DOHH2 (cell line): ENCODE measurements around the gene LRAT.

Source experiments
- H3F3A ChIP-seq: fragments of 200-600 bp; sonication (generic), shearing (Covaris generic); 2 replicates; pipeline ENCODE4 v1.6.0; 2016; ENCODE audit warnings: antibody characterized with exemption, mild to moderate bottlenecking; ENCODE audit not compliant: control insufficient read depth, insufficient read depth
- H3K27ac ChIP-seq: fragments of 200-600 bp; sonication (generic); 2 replicates; pipeline ENCODE4 v1.5.1; 2014; ENCODE audit warnings: low read depth, mild to moderate bottlenecking, low read length, moderate library complexity
- H3K27me3 ChIP-seq: fragments of 200-600 bp; sonication (generic); 2 replicates; pipeline ENCODE4 v1.6.1; 2014; ENCODE audit warnings: mild to moderate bottlenecking, low read length, mixed read lengths; ENCODE audit not compliant: control insufficient read depth
- H3K36me3 ChIP-seq: fragments of 200-600 bp; sonication (generic); 2 replicates; pipeline ENCODE4 v1.6.1; 2014; ENCODE audit warnings: mild to moderate bottlenecking, low read length, moderate library complexity, mixed read lengths; ENCODE audit not compliant: control insufficient read depth
- H3K4me1 ChIP-seq: fragments of 200-600 bp; sonication (generic); 2 replicates; pipeline ENCODE4 v1.6.1; 2014; ENCODE audit warnings: mild to moderate bottlenecking, low read length, mixed read lengths; ENCODE audit not compliant: control insufficient read depth
- H3K4me2 ChIP-seq: fragments of 200-600 bp; sonication (generic); 2 replicates; pipeline ENCODE4 v1.6.0; 2014; ENCODE audit warnings: mild to moderate bottlenecking, low read length, moderate library complexity
- H3K4me3 ChIP-seq: fragments of 200-600 bp; sonication (generic); 2 replicates; pipeline ENCODE4 v1.5.1; 2014; ENCODE audit warnings: mild to moderate bottlenecking, low read length, mixed read lengths
- H3K79me2 ChIP-seq: fragments of 200-600 bp; sonication (generic); 2 replicates; pipeline ENCODE4 v1.6.1; 2014; ENCODE audit warnings: mild to moderate bottlenecking, low read length, mixed read lengths; ENCODE audit not compliant: control insufficient read depth
- H3K9me2 ChIP-seq: fragments of 200-600 bp; sonication (generic); replicated peaks from 2 replicates; pipeline ENCODE4 v1.6.1; 2014; ENCODE audit warnings: mild to moderate bottlenecking, low read length, mixed read lengths; ENCODE audit not compliant: control insufficient read depth
- H3K9me3 ChIP-seq: fragments of 200-600 bp; sonication (generic); 2 replicates; pipeline ENCODE4 v1.6.1; 2014; ENCODE audit warnings: antibody characterized with exemption, low read length, mixed read lengths; ENCODE audit not compliant: control insufficient read depth, insufficient read depth
- H4K20me1 ChIP-seq: fragments of 200-600 bp; sonication (generic); 2 replicates; pipeline ENCODE4 v1.6.0; 2014; ENCODE audit warnings: low read depth, mild to moderate bottlenecking, antibody characterized with exemption, low read length, moderate library complexity; ENCODE audit not compliant: control insufficient read depth, insufficient read depth
- EZH2phosphoT487 ChIP-seq: fragments of 200-600 bp; sonication (generic); IDR thresholded peaks from 2 replicates; pipeline ENCODE4 v1.6.1; 2017; ENCODE audit warnings: borderline replicate concordance, mild to moderate bottlenecking, antibody characterized with exemption, low read length, moderate library complexity, mixed read lengths
- TF ChIP-seq, protein P1 (sequence below): fragments of 200-600 bp; sonication (generic); IDR thresholded peaks from one replicate; pipeline ENCODE4 v1.5.1; 2014; ENCODE audit warnings: antibody characterized with exemption, mild to moderate bottlenecking, low read depth, low read length; ENCODE audit not compliant: poor library complexity, severe bottlenecking

Gene LRAT

GRCh38 chr4:154711522-154711921 is 32.3 kb upstream of the LRAT start:
- no peak for TF ChIP-seq EZH2phosphoT487
- TF ChIP-seq, protein P1, sequence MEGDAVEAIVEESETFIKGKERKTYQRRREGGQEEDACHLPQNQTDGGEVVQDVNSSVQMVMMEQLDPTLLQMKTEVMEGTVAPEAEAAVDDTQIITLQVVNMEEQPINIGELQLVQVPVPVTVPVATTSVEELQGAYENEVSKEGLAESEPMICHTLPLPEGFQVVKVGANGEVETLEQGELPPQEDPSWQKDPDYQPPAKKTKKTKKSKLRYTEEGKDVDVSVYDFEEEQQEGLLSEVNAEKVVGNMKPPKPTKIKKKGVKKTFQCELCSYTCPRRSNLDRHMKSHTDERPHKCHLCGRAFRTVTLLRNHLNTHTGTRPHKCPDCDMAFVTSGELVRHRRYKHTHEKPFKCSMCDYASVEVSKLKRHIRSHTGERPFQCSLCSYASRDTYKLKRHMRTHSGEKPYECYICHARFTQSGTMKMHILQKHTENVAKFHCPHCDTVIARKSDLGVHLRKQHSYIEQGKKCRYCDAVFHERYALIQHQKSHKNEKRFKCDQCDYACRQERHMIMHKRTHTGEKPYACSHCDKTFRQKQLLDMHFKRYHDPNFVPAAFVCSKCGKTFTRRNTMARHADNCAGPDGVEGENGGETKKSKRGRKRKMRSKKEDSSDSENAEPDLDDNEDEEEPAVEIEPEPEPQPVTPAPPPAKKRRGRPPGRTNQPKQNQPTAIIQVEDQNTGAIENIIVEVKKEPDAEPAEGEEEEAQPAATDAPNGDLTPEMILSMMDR: no peak
- no peaks in the 10 kb centered on the region for H3K9me3 ChIP-seq

DNA sequence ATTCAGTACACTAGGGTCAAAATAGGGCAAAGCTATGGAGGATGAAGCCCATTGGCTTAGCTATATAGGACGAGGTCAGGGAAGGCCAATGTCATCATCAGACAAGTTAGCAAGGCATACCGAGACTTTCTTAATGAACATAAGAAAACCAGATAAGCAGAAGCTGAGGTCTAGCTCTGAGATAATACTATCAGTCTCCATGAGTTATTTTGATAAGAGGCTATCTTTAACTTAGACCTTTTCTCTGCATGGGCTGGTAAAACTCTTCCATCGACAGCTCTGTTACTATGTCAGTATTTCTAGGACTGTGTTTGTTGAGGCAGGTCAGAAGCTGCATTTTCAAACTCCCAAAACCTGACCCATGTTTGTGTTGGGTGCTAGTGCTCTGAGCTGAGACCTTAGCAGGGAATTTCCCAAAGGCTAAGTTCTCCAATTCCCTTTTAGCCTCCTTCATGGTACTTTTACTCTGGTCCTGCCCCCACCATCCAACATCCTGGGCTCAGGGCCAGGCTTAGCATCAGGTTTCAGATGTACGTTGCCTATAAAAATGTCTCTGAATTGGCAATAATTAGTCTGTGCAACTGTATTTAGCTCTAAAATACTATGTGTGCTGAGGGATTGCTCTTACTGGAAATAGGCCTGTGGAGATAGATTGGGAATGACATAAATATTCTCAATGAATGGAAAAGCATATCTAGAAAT is 29.3 kb upstream of the LRAT start:
- Histone ChIP-seq H3K27me3 (no peaks in the 10 kb centered on the region), H3K4me1 (no peaks in the 10 kb centered on the region), H3K27ac (no peak overlapping the region), H3K4me3 (no peak overlapping the region), H4K20me1 (no peaks in the 10 kb centered on the region), H3K9me3 (no peaks in the 10 kb centered on the region), H3K36me3 (no peaks in the 10 kb centered on the region), H3K4me2 (no peak overlapping the region), H3K79me2 (no peaks in the 10 kb centered on the region), H3F3A (no peaks in the 10 kb centered on the region), H3K9me2 (no peaks in the 10 kb centered on the region)
- TF ChIP-seq EZH2phosphoT487: no peak
- TF ChIP-seq, protein P1: no peak

More at GRCh38 chr4:154711522-154711921, 32.3 kb upstream of the LRAT start:
- Histone ChIP-seq H3K36me3 (no peaks in the 10 kb centered on the region), H3K9me2 (no peaks in the 10 kb centered on the region), H3K4me3 (no peak overlapping the region), H3K27me3 (no peaks in the 10 kb centered on the region), H4K20me1 (no peaks in the 10 kb centered on the region), H3K4me2 (no peak overlapping the region), H3K27ac (no peak overlapping the region), H3K4me1 (no peaks in the 10 kb centered on the region), H3F3A (no peaks in the 10 kb centered on the region), H3K79me2 (no peaks in the 10 kb centered on the region)

DNA sequence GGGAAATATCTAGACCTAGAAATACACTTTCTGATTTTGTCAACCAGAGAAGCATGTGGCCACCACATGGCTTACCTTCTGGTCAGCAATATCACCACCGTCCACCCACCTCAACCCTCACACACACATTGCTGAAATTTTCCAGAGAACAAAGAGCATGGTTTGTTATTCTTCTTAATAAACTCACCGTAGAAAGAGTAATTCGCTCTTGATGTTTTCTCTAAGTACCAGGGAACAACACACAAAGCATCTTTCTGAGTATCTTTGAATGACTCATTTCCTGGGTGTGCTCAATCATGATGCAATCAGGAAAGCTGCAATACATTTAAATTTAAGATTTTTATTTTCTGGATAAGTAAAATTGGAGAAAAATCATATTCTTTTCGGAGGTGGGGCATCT is 24.7 kb upstream of the LRAT start:
- Histone ChIP-seq H3K36me3 (no peaks in the 10 kb centered on the region), H3K27me3 (no peaks in the 10 kb centered on the region), H3K79me2 (no peaks in the 10 kb centered on the region), H3K4me3 (no peak overlapping the region), H3K9me3 (no peaks in the 10 kb centered on the region), H4K20me1 (no peaks in the 10 kb centered on the region), H3K27ac (no peak overlapping the region), H3K4me2 (no peak overlapping the region), H3K9me2 (no peaks in the 10 kb centered on the region), H3K4me1 (no peaks in the 10 kb centered on the region), H3F3A (no peaks in the 10 kb centered on the region)
- TF ChIP-seq, protein P1: no peak
- no peak for TF ChIP-seq EZH2phosphoT487
